Measurements from ENCODE around the gene MROH2B.
A peak's percentile ranks its signal among the peaks of the same experiment; 100 is the strongest.

MROH2B gene

DNA sequence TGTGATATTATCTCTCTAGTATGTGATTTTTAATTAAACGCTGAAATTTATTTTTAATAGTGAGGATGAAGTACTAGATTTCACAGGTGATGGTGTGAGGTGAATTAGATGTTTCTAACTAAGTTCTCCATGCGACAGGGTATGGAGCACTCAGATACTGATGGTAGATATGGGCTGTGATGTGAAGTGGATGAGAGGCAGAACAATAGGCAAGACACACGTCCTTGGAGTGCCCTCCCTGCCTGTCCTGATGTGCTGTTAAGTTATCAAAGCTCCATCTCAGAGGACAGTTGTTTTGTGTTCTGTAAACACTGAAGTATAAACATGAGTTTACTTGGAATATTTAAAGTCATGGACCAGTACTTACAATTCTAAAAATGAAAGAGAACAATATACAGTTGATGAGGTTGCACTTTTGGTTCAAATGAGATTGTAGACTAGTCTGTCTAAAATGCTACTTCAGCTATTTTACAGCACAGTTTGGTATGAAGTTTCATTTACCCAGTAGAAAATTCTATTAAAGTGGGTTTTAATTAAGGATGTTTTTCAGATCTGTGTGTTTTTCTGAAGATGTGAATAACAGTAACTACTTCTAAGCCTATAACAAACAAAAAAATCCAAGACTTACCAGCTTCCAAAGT, 97.7 kb downstream of the MROH2B start:
- no peaks in the 10 kb centered on the region for H3K79me2 ChIP-seq (ENCODE audit: low read length)
- no peaks in the 10 kb centered on the region for H3K27me3 ChIP-seq (replicated peaks; ENCODE audit: insufficient read depth, low read length)
- H4K20me1 ChIP-seq (ENCODE audit: insufficient read depth, low read length) = no peaks in the 10 kb centered on the region
- peaks cover 3% of the 10 kb centered on the region; the same call in 1 of the 2 replicates for H3K4me1 ChIP-seq (ENCODE audit: low read length)
- H3K27ac ChIP-seq (ENCODE audit: low read length) = no peak overlapping the region
- H3K9ac ChIP-seq (ENCODE audit: low read length) = no peak overlapping the region
- 0 out of 2 replicates have a peak overlapping the region, but pooled peaks have one; percentile 2 for H2AFZ ChIP-seq (ENCODE audit: low read length)
- no peaks in the 10 kb centered on the region for H3K9me3 ChIP-seq (replicated peaks; ENCODE audit: insufficient read depth, low read length)
- H3K36me3 ChIP-seq (replicated peaks; ENCODE audit: insufficient read depth, low read length) = no peaks in the 10 kb centered on the region
- TF ChIP-seq, protein P1, sequence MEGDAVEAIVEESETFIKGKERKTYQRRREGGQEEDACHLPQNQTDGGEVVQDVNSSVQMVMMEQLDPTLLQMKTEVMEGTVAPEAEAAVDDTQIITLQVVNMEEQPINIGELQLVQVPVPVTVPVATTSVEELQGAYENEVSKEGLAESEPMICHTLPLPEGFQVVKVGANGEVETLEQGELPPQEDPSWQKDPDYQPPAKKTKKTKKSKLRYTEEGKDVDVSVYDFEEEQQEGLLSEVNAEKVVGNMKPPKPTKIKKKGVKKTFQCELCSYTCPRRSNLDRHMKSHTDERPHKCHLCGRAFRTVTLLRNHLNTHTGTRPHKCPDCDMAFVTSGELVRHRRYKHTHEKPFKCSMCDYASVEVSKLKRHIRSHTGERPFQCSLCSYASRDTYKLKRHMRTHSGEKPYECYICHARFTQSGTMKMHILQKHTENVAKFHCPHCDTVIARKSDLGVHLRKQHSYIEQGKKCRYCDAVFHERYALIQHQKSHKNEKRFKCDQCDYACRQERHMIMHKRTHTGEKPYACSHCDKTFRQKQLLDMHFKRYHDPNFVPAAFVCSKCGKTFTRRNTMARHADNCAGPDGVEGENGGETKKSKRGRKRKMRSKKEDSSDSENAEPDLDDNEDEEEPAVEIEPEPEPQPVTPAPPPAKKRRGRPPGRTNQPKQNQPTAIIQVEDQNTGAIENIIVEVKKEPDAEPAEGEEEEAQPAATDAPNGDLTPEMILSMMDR (IDR thresholded peaks at IDR 0.05; ENCODE audit: low read length) = no peak
- no peak for TF ChIP-seq EZH2phosphoT487 (IDR thresholded peaks at IDR 0.05; ENCODE audit: low read length)
- TF ChIP-seq EZH2 (optimal IDR thresholded peaks at IDR 0.05; ENCODE audit: low read depth, low read length) = no peak
- 0 out of 2 replicates have a peak overlapping the region, but pooled peaks have one; percentile 5 for H3K4me2 ChIP-seq (ENCODE audit: low read depth, low read length)
- H3K4me3 ChIP-seq (ENCODE audit: low read length) = no peak overlapping the region
- DNase-seq = peak; percentile 57
- no peaks in the 10 kb centered on the region for H3F3A ChIP-seq (ENCODE audit: insufficient read depth, low read length)
- no peaks in the 10 kb centered on the region for H3K9me2 ChIP-seq (replicated peaks; ENCODE audit: insufficient read depth, low read length)

DNA sequence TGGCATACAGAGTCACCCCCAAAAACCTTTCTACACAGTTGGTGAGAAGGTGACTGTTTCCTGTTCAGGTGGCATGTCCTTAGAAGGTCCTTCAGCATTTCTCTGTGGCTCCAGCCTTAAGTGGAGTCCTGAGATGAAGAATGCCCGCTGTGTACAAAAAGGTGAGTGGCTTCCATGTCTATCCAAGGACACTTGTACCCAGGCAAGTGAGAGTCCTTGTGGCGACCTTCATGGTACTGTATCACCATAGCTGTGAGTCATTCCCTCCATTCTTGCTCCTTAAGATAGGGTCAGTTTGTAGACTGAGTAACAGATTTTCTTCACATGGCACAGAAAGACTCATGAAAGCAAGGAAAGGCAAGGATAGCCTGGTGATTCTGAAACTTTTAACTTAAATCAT, 98.7 kb downstream of the MROH2B start:
- no peak for DNase-seq
- H3F3A ChIP-seq (ENCODE audit: insufficient read depth, low read length) = no peaks in the 10 kb centered on the region
- H3K4me2 ChIP-seq (ENCODE audit: low read depth, low read length) = no peak overlapping the region
- peaks cover 3% of the 10 kb centered on the region; the same call in 1 of the 2 replicates for H3K4me1 ChIP-seq (ENCODE audit: low read length)
- H3K27me3 ChIP-seq (replicated peaks; ENCODE audit: insufficient read depth, low read length) = no peaks in the 10 kb centered on the region
- H3K27ac ChIP-seq (ENCODE audit: low read length) = no peak overlapping the region
- H3K36me3 ChIP-seq (replicated peaks; ENCODE audit: insufficient read depth, low read length) = no peaks in the 10 kb centered on the region
- H3K79me2 ChIP-seq (ENCODE audit: low read length) = no peaks in the 10 kb centered on the region
- TF ChIP-seq EZH2 (optimal IDR thresholded peaks at IDR 0.05; ENCODE audit: low read depth, low read length) (no peak), EZH2phosphoT487 (IDR thresholded peaks at IDR 0.05; ENCODE audit: low read length) (no peak)
- TF ChIP-seq, protein P1 (IDR thresholded peaks at IDR 0.05; ENCODE audit: low read length) = no peak
- H4K20me1 ChIP-seq (ENCODE audit: insufficient read depth, low read length) = no peaks in the 10 kb centered on the region
- no peak overlapping the region for H3K4me3 ChIP-seq (ENCODE audit: low read length)
- H2AFZ ChIP-seq (ENCODE audit: low read length) = no peak overlapping the region
- no peaks in the 10 kb centered on the region for H3K9me3 ChIP-seq (replicated peaks; ENCODE audit: insufficient read depth, low read length)
- H3K9me2 ChIP-seq (replicated peaks; ENCODE audit: insufficient read depth, low read length) = no peaks in the 10 kb centered on the region
- no peak overlapping the region for H3K9ac ChIP-seq (ENCODE audit: low read length)

DNA sequence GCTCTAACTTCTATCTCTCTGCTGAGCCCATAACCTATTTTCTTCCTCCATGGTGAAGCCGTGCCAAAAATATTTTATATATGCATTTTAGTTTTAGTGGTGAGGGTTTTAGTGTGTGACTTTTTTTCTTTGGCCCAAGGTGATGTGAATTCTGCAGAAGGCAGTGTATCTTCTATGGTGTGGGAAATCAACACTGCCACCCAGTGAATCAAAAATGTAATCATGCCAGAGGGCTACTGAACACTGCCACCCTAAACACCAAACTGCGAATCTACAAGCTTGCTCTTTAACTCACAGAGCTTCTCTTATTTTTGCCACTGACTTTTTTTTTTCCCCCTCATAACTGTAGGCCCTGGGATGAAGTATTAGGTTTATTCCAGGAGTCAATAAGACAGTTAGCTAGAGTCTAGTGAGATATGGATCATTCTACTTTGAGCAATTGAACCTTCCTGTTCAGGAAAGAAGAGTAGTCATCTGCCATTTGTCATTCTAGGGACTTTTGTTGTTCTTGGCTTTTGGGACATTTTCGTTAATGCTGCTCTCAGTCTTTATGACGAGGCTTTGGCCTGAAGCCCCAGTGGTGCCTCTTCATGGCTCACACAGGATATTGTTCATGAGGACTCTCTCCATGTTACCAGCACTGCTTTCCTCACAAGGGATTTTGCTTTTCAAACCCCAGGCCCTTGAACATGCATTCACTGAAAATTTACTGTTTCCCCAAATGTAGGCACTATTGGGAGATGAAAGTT, 108.8 kb downstream of the MROH2B start:
- no peaks in the 10 kb centered on the region for H3K9me3 ChIP-seq (replicated peaks; ENCODE audit: insufficient read depth, low read length)
- no peaks in the 10 kb centered on the region for H3F3A ChIP-seq (ENCODE audit: insufficient read depth, low read length)
- no peak for DNase-seq
- no peak overlapping the region for H3K4me3 ChIP-seq (ENCODE audit: low read length)
- H3K27me3 ChIP-seq (replicated peaks; ENCODE audit: insufficient read depth, low read length) = no peaks in the 10 kb centered on the region
- no peaks in the 10 kb centered on the region for H3K79me2 ChIP-seq (ENCODE audit: low read length)
- no peak overlapping the region for H2AFZ ChIP-seq (ENCODE audit: low read length)
- H3K4me1 ChIP-seq (ENCODE audit: low read length) = no peaks in the 10 kb centered on the region
- no peaks in the 10 kb centered on the region for H3K36me3 ChIP-seq (replicated peaks; ENCODE audit: insufficient read depth, low read length)
- no peak overlapping the region for H3K9ac ChIP-seq (ENCODE audit: low read length)
- no peaks in the 10 kb centered on the region for H4K20me1 ChIP-seq (ENCODE audit: insufficient read depth, low read length)
- H3K27ac ChIP-seq (ENCODE audit: low read length) = no peak overlapping the region
- no peak overlapping the region for H3K4me2 ChIP-seq (ENCODE audit: low read depth, low read length)
- TF ChIP-seq, protein P1 (IDR thresholded peaks at IDR 0.05; ENCODE audit: low read length) = no peak
- TF ChIP-seq EZH2phosphoT487 (IDR thresholded peaks at IDR 0.05; ENCODE audit: low read length) (no peak), EZH2 (optimal IDR thresholded peaks at IDR 0.05; ENCODE audit: low read depth, low read length) (no peak)
- H3K9me2 ChIP-seq (replicated peaks; ENCODE audit: insufficient read depth, low read length) = no peaks in the 10 kb centered on the region

All from MM.1S (cell line).